HG03066 (cell line): ENCODE results near the gene FLII.

Experiments used
- ATAC-seq: cut with Tn5 transposase; IDR thresholded peaks from one replicate; pipeline ENCODE4 v1.9.1; 2021; ENCODE audit warnings: low read depth; ENCODE audit not compliant: unreplicated experiment

FLII gene

GRCh38 chr17:18246109-18246725, 12.3 kb downstream of the FLII start:
- no peak for ATAC-seq

GRCh38 chr17:18245038-18245776, 13.3 kb downstream of the FLII start:
- no peak for ATAC-seq

- no peak for ATAC-seq
Measured at GRCh38 chr17:18241229-18241871, 17.2 kb downstream of the FLII start.

- no peak for ATAC-seq
Measured at GRCh38 chr17:18240449-18240848, 18.1 kb downstream of the FLII start.

GRCh38 chr17:18238299-18238698, 20.2 kb downstream of the FLII start:
- ATAC-seq: no peak

GRCh38 chr17:18237461-18237860, 21.1 kb downstream of the FLII start:
- no peak for ATAC-seq

- no peak for ATAC-seq
Measured at GRCh38 chr17:18236494-18236893, 22.0 kb downstream of the FLII start.

GRCh38 chr17:18235743-18236256, 22.7 kb downstream of the FLII start:
- no peak for ATAC-seq

GRCh38 chr17:18234853-18235380, 23.6 kb downstream of the FLII start:
- ATAC-seq: no peak

GRCh38 chr17:18233803-18234518, 24.6 kb downstream of the FLII start:
- ATAC-seq: no peak

- ATAC-seq: no peak
Measured at GRCh38 chr17:18231164-18231563, 27.4 kb downstream of the FLII start.

- ATAC-seq: no peak
Measured at GRCh38 chr17:18230288-18231141, 28.0 kb downstream of the FLII start.

GRCh38 chr17:18229771-18230170, 28.8 kb downstream of the FLII start:
- ATAC-seq: no peak

GRCh38 chr17:18229254-18229653, 29.3 kb downstream of the FLII start:
- no peak for ATAC-seq

GRCh38 chr17:18228176-18228682, 30.3 kb downstream of the FLII start:
- no peak for ATAC-seq

- ATAC-seq: no peak
Measured at GRCh38 chr17:18227635-18228034, 30.9 kb downstream of the FLII start.

GRCh38 chr17:18226284-18226945, 32.1 kb downstream of the FLII start:
- ATAC-seq: no peak

GRCh38 chr17:18225642-18226283, 32.8 kb downstream of the FLII start:
- ATAC-seq: no peak
